Subcutaneous adipose tissue (tissue), 4 donors: ENCODE measurements around the gene ZNF442. TPM values are rescaled to one million over a fixed set of nuclear protein-coding genes. Genes with fewer than 3 reads are reported as not detected.

Source experiments
- CTCF ChIP-seq: fragments of 450-650 bp; IDR thresholded peaks from one replicate; pipeline ENCODE4 v1.5.1; 2016; ENCODE audit warnings: low read depth, mild to moderate bottlenecking, control low read depth, antibody characterized with exemption, moderate library complexity
- total RNA-seq, 4 donors: library from RNA; depleted of rRNA; stranded (reverse); fragments of >200 nt; gene quantifications; one replicate each; pipeline ENCODE4 v1.1.0, GENCODE V29; 2016

ZNF442 gene
- total RNA-seq: 1 to 10 TPM; 2.4 to 4.0 (median 3.2) TPM

GRCh38 chr19:12365236-12366162 is at the start of gene ZNF442:
ZNF442 (minus strand) TSS chr19:12365683; CDS start chr19:12363631, 2,052 bp downstream.
- TF ChIP-seq CTCF: no peak

- no peak for TF ChIP-seq CTCF
Measured at GRCh38 chr19:12411893-12412292, 46.4 kb upstream of the ZNF442 start.

GRCh38 chr19:12400633-12401502 is 35.4 kb upstream of the ZNF442 start, which contains the start of gene ZNF799:
ZNF799 (minus strand) TSS chr19:12401271; CDS start chr19:12401070, 201 bp downstream.
- no peak for TF ChIP-seq CTCF

- no peak for TF ChIP-seq CTCF
Measured at GRCh38 chr19:12380444-12380737, 14.9 kb upstream of the ZNF442 start.

- TF ChIP-seq CTCF: no peak
Measured at GRCh38 chr19:12379732-12380443, 14.4 kb upstream of the ZNF442 start.

- TF ChIP-seq CTCF: no peak
Measured at GRCh38 chr19:12374026-12374425, 8.5 kb upstream of the ZNF442 start.
